HG02870 (cell line): ENCODE data around the gene NEB.
"Not testable (repeated sequence)": the region's sequence is repeated elsewhere in the genome, so short reads cannot be mapped to it uniquely, and the experiment has no call there.

Source experiments
- ATAC-seq: cut with Tn5 transposase; IDR thresholded peaks from one replicate; pipeline ENCODE4 v1.9.1; 2021; ENCODE audit warnings: mild to moderate bottlenecking, moderate library complexity; ENCODE audit not compliant: unreplicated experiment

The NEB gene

DNA sequence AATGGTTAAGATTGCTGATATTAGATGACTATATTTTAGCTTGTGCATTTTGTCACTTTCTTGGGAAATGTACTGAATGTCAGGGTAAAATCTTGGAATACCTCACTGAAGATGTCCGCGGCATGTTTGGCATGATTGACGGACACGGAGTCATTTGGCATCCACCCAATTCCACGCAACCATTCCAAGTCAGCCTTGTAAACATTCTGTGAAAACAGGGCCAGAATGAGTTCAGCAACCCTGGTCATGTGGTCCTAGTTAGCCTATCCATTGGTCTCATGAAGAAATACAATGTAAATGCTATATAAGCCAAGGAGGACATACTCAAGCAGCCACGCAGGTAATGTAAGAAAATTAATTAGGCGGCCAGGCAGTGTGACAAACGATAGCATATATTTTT, 165.1 kb downstream of the NEB start:
- no peak for ATAC-seq

- no peak for ATAC-seq
Measured at GRCh38 chr2:151568501-151568900, 165.8 kb downstream of the NEB start.

DNA sequence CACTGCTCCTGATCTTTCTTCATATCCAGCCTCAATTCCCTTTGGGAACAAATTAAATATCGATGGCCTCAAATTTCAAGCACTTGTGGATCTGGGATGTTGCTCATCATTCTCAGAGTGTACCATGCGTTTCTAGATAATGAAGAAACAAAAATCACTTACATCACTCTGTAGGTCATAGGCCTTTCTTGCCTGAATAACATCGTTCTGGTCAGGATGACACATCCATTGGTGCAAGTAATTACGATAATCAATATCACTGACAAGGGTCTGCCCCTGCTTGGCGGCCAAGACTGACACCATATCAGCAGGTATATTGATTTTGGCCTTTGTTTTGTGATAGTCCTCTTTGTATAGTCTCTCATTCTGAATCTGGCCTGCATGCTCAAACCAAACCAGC, 167.3 kb downstream of the NEB start:
- no peak for ATAC-seq

DNA sequence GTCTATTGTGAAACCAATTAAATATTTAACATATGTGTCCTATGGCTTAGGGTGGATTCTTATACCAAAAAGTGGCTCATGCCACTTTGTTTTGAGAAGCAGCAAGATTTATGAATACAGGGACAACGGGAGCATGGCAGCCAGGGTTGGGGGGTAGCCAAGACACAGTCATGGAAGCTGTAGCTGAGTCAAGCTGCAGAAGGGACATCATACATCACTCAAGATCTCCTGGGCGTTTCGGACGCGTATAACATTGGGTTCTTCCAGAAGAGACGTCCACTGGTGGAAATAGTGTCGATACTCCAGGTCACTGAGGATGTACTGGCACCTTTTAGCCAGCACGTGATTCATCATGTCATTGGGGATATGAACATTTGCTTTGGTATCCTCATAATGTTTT, 171.9 kb downstream of the NEB start:
- ATAC-seq = no peak

GRCh38 chr2:151560289-151560688, 174.0 kb downstream of the NEB start:
- ATAC-seq = no peak

GRCh38 chr2:151559431-151559830, 174.8 kb downstream of the NEB start:
- ATAC-seq = not testable (repeated sequence)

DNA sequence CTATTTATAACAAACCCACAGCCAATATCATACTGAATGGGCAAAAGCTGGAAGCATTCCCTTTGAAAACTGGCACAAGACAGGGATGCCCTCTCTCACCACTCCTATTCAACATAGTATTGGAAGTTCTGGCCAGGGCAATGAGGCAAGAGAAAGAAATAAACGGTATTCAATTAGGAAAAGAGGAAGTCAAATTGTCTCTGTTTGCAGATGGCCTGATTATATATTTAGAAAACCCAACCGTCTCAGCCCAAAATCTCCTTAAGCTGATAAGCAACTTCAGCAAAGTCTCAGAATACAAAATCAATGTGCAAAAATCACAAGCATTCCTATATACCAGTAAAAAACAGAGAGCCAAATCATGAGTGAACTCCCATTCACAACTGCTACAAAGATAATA, 176.4 kb downstream of the NEB start:
- not testable (repeated sequence) for ATAC-seq

GRCh38 chr2:151556121-151556520, 178.2 kb downstream of the NEB start:
- no peak for ATAC-seq

DNA sequence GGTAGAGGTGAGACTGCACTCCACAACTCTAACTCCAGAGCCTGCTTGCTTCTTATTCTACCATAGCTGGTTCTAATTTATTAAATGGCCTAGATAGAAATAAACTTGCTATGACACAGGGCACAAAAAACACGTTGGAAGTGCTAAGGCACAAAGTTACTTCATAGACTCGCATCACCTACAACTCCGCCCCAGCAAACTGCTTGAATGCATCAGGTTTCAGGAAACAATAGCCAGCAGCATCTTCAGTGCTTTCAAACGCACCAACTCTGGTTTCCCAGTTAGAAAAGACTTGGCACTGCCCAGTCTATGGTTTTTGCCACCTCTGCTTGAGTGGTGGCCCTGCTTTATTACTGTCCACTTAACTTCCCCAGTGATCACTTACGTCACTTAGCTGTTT, 182.0 kb downstream of the NEB start:
- ATAC-seq = no peak

- ATAC-seq = no peak
Measured at GRCh38 chr2:151551556-151551955, 182.7 kb downstream of the NEB start.

- no peak for ATAC-seq
Measured at GRCh38 chr2:151549191-151549590, 185.1 kb downstream of the NEB start.

DNA sequence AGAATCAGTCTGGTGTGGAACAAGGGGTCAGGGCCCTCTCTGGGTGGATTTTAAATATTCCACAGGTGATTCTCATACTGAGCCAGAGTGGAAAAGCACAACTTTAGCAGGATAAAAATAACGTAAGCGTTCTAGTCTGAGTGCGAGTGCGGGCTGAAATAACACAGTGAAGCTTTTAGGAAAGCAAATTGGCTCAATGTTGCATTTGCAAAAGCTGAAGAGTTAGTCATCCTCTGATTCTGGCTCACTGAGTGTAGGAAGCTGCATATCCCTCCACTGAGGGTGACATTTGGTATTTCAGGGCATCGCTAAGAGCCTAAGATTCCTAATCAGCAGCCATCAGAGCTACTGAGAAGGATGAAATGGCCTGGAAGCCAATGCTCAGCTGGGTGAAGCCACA, 189.8 kb downstream of the NEB start:
- no peak for ATAC-seq

DNA sequence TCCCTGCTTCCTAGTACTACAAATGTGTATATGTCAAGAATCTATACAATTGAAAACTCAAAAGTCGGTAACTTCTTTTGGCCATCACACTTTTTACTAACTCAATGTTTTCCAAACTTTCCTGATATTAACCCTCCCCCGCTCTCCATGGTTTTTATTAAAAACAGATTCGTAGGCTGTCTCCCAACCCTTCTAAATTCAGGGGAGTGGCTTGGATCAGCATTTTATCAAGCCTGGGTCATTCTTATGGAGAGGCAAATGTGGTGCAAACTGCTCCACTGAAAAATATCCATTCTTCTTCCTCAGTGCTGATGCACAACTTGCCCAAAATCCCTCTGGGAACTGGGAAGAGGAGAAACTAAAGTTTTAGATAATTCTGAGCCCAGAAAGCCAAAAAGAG, 190.4 kb downstream of the NEB start:
- no peak for ATAC-seq

- ATAC-seq = no peak
Measured at GRCh38 chr2:151534001-151534400, 200.3 kb downstream of the NEB start.

DNA sequence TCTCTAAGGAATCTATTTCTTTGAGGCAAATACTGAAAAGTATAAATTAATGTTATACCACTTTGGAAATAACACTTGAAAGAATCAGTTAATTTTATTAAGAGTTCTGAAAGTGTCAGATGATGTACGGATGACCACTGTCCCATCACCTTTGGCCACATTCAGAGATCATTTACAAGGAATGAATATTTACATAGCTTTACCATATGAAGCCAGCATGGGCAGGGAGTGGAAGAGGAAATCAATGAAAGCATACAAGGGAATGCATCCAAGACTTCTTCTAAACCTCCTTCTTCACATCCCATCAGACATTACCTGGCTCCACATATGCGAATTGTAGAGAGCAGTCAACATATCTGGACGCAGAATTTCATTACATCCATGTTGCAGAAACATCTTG, 201.1 kb downstream of the NEB start:
- no peak for ATAC-seq

GRCh38 chr2:151526572-151527090, 207.6 kb downstream of the NEB start:
- ATAC-seq = no peak

DNA sequence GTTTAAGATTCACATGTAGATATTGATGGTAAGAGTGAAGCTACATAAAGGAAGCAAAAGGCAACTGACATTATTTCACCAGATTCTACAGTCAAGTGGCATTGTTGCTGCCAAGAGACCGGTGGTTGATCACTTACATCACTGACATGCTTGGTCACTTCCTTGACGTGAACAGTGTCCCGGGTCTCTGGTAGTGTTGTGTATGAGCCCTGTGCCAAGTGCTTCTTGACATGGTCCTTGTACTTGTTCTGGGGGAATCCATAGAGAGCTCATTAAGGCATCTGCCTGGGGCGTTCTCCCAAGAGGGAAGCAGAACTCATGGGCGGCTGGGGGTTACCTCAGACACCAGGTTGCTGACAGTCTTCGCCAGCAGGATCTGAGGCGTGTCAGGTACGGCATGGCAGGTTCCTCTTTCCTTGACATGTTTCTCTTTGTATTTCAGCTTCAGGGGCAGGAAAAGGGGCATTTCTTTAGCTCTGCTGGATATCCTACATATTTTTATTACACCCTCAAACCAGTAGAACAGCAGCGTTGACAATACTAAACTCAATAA, 208.4 kb downstream of the NEB start:
- ATAC-seq = no peak

DNA sequence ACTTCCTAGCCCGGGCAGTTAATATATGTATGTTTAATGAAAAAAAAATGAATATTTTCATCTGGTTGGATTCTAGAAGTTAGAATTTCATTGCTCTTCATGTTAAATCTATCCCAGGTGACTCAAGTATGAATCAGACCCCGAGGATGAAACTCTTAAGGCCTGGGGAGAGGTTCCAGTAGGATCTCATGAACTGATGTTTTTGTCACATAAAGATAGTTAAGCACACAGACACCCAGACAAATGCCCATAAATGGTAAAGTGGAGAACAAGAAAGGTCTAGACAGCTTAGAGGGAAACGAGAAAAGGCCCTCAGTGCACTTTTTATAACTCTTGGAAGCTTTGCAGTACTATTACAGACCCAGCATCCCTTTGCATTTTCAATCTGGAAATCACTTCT, 210.4 kb downstream of the NEB start:
- ATAC-seq = no peak

- ATAC-seq = no peak
Measured at GRCh38 chr2:151522556-151522955, 211.7 kb downstream of the NEB start.

DNA sequence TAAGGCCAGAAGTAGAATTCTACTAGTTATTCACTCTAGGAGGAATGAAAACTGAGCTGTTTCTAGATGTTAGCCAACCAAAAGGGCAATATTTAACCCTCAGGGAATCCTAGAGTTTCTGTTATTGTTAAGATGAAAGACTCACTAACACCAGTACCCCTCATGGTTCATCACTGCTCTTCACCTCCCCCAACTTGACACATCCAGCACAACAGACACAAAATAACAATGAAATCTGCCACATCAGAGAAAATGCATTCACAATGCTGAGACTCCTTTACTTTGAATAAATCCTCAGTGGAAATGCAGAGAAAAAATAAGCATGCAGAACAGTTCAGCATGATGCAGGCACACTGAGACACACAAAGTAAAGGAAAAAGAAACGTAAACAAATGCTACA, 213.3 kb downstream of the NEB start:
- no peak for ATAC-seq

GRCh38 chr2:151518802-151519201, 215.5 kb downstream of the NEB start:
- ATAC-seq = no peak

DNA sequence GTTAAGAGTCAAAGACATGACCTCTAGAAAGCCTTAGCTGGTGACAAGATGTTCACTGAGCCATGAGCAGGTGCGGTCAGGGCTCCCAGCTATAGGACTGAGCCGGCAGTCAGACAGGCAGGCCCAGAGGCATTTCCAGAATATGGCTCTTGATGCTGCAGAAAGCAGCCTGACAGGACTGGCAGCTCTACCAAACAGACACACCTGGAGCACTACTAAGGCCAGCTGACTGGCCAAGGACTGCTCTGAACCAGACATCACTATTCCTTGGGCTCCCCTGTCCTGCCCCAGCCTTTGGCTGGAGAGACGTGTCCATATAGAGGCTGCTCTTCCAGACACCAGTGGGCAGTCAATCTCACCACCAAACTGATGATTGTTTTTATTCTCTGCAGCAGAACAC, 225.8 kb downstream of the NEB start:
- ATAC-seq = no peak

DNA sequence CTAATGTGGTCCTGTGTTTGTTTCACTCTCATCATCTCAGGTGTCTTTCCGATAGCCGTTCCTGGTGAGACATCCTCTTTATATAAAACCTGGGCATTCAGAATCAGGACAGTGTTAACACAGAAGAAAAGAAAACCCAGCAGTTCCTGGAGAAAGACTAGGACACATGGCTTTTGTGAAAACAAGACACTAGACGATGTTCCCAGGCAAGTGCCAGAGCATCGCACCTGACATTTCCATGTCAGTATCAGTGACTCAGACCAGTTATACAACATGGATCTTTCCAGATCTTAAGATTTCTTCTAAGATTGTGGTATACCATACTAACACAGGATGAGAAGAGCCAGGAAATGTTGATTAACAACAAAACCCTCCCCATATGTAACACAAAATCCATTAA, 228.1 kb downstream of the NEB start:
- no peak for ATAC-seq
